Measurements from ENCODE around the gene CLDN16. TPM values are rescaled to one million over a fixed set of nuclear protein-coding genes. Genes with fewer than 3 reads are reported as not detected.

Gene CLDN16
- total and polyA plus RNA-seq, 2 of the 4 experiments (the other 2 are of a cell fraction) = under 0.01 to 0.09 TPM

DNA sequence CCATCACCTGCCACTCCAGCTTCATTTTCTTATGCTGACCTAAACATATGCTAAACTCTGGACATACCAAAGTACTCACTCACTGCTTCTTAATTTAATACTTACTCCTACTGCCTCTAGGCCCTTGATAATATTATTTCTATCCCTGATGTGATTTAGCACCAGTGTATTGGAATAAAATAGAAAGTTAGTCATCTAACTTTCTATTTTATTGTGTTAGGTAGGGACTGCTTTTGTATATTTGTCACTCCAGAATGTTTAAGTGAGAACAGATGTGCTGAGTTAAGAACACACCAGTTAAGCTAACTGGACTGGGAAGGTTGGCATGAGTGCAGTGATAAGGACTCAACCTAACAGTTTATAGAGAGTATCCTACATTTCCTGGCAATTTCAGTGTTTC, 6.5 kb upstream of the CLDN16 start:
- dilution Hi-C loops (cut with HindIII; ENCODE audit: low sequenced_read_pairs, unreplicated experiment) = no loop called here
- H3K79me1 ChIP-seq (ENCODE audit: low read depth in 1 of 2, low read length in 2 of 2) = no peaks in the 10 kb centered on the region; a peak in 1 of 4 replicates
- H3K27me3 ChIP-seq (ENCODE audit: control insufficient read depth, insufficient read depth, low read length) = no peaks in the 10 kb centered on the region
- H3K56ac ChIP-seq (ENCODE audit: extremely low read depth, insufficient read depth, low read length) = no peak overlapping the region
- no peak overlapping the region for H2AFZ ChIP-seq (replicated peaks; ENCODE audit: low read length, poor library complexity)
- in situ Hi-C loops (cut with MboI; ENCODE audit: low sequenced_read_pairs) = no loop called here
- no peaks in the 10 kb centered on the region for H3K9me3 ChIP-seq (ENCODE audit: control insufficient read depth, insufficient read depth, low read length)
- H4K8ac ChIP-seq (ENCODE audit: low read depth in 2 of 2, low read length in 2 of 2) = 0 out of 4 replicates have a peak overlapping the region, but pooled peaks of 1 of the 2 experiments have one; percentile 11
- peak overlapping the region; percentile 10; the same call in 1 of the 2 replicates for H3K4me2 ChIP-seq (ENCODE audit: low read depth, low read length)
- peak overlapping the region; percentile 12 for H2BK5ac ChIP-seq (ENCODE audit: low read depth, low read length, poor library complexity, severe bottlenecking)
- no peak for ATAC-seq (ENCODE audit: low read depth)
- H3K18ac ChIP-seq (ENCODE audit: low read depth, low read length) = peak overlapping the region; percentile 51; the same call in 1 of the 2 replicates
- peaks cover 4% of the 10 kb centered on the region; the same call in 1 of the 2 replicates for H3K4me1 ChIP-seq (ENCODE audit: control insufficient read depth, insufficient read depth, low read length)
- H4K20me1 ChIP-seq (ENCODE audit: insufficient read depth, low read length) = no peaks in the 10 kb centered on the region
- peak overlapping the region; percentile 26; the same call in 1 of the 2 replicates for H2AK5ac ChIP-seq (ENCODE audit: low read depth, low read length)
- no peak overlapping the region for H3K9ac ChIP-seq (ENCODE audit: low read depth, low read length)
- H3K27ac ChIP-seq (ENCODE audit: insufficient read depth, low read length) = no peak overlapping the region
- ChIA-PET CTCF (no interaction called here), POLR2A (ENCODE audit: unreplicated experiment) (no interaction called here)
- peak overlapping the region; percentile 88; the same call in 2 of the 3 replicates for H2BK15ac ChIP-seq (ENCODE audit: low read depth, low read length)
- no TSS peak for BruUV-seq (replicated peaks)
- H4K5ac ChIP-seq (ENCODE audit: low read depth, low read length) = no peak overlapping the region; the same call in 1 of the 2 replicates
- H2AK9ac ChIP-seq (replicated peaks; ENCODE audit: low read depth, low read length, poor library complexity) = no peak overlapping the region
- H3K4me3 ChIP-seq (ENCODE audit: insufficient read depth, low read depth, low read length) = no peak overlapping the region
- TF ChIP-seq RFX5 (IDR thresholded peaks at IDR 0.05; ENCODE audit: low read depth, low read length) = no peak
- no peak overlapping the region; the same call in 1 of the 2 replicates for H3K4ac ChIP-seq (ENCODE audit: low read depth, low read length)
- peak overlapping the region; percentile 56; the same call in 1 of the 2 replicates for H2BK120ac ChIP-seq (ENCODE audit: low read depth, low read length)
- H3K9me1 ChIP-seq (ENCODE audit: insufficient read depth, low read length) = no peaks in the 10 kb centered on the region; the same call in 1 of the 2 replicates
- intact Hi-C loops (cut with micrococcal nuclease) = no loop called here
- no peak overlapping the region for H4K91ac ChIP-seq (ENCODE audit: insufficient read depth, low read depth, low read length)
- peak; percentile 32 for DNase-seq
- H2BK20ac ChIP-seq (ENCODE audit: low read depth, low read length) = peak overlapping the region; percentile 62; the same call in 1 of the 2 replicates
- H3K14ac ChIP-seq (replicated peaks; ENCODE audit: low read depth, low read length) = 0 out of 2 replicates have a peak overlapping the region, but pooled peaks have one; percentile 16
- H3K23ac ChIP-seq (ENCODE audit: low read depth, low read length) = no peak overlapping the region
- H3K36me3 ChIP-seq (ENCODE audit: control insufficient read depth, insufficient read depth, low read length) = no peaks in the 10 kb centered on the region
